Caki2 (cell line): ENCODE data around the gene GOLGA8R. TPM values are rescaled to one million over a fixed set of nuclear protein-coding genes. Genes with fewer than 3 reads are reported as not detected.
"Not testable (repeated sequence)": the region's sequence is repeated elsewhere in the genome, so short reads cannot be mapped to it uniquely, and the experiment has no call there.

ENCODE experiments used
- DNase-seq: peaks from one replicate; pipeline ENCODE4 v3.0.0-alpha.2; 2015; ENCODE audit warnings: low read depth
- in situ Hi-C: cut with HindIII; loops from 2 replicates; pipeline ENCODE4 v1.10.0; 2016; ENCODE audit warnings: low sequenced_read_pairs, low pct_unique_long_range_greater_than_20kb, mixed read lengths
- total RNA-seq: library from RNA; depleted of rRNA; stranded (reverse); fragments of >200 nt; shearing (Covaris generic); gene quantifications from 2 replicates; pipeline ENCODE4 v1.2.3, GENCODE V29; 2014; ENCODE audit warnings: low replicate concordance; rRNA removed

GOLGA8R gene
- total RNA-seq, 1 experiment from 2014 or later: 0.57 TPM

- DNase-seq, in situ Hi-C loops: not testable (repeated sequence)
Measured at GRCh38 chr15:30360990-30361389, 53.1 kb downstream of the GOLGA8R start.

GRCh38 chr15:30355043-30355442 lies 59.0 kb downstream of the GOLGA8R start:
- in situ Hi-C loops, DNase-seq: not testable (repeated sequence)

Other genes with a start within 250 kb of the GOLGA8R start
- gene CHRFAM7A, start 20.7 kb downstream of the GOLGA8R start, total RNA-seq: 0.34 and 8.6 TPM in 2 replicates
- gene GOLGA8Q, start 137.8 kb upstream of the GOLGA8R start, total RNA-seq: 2.1 and 2.3 TPM in 2 replicates
- gene GOLGA8H, start 189.8 kb upstream of the GOLGA8R start, total RNA-seq: 0.30 TPM in 1 of 2 replicates, not detected in the other